Adipose tissue (tissue), 3 donors: ENCODE data around the gene BPIFB1. TPM values are rescaled to one million over a fixed set of nuclear protein-coding genes. Genes with fewer than 3 reads are reported as not detected.

Source experiments
- H3K27ac ChIP-seq: one replicate; pipeline ENCODE4 v1.5.1; 2013; ENCODE audit warnings: low read depth, low read length
- WGBS, 3 donors: extraction: QIAGEN DNeasy Blood & Tissue Kit; methylation state at CpG; one replicate each; pipeline ENCODE4 v1.1.7; 2013; 5-methylcytosine and 5-hydroxymethylcytosine counted together
- polyA plus RNA-seq, 3 donors: library from polyadenylated mRNA; stranded (reverse); fragments of 200-250 nt; gene quantifications; one replicate each; pipeline ENCODE4 v1.2.3, GENCODE V29; 2013
- donor health status: healthy with polysubstance abuse.
- donor health status: Bipolar disorder and iron deficiency.
- donor health status: healthy.

Gene BPIFB1
- polyA plus RNA-seq, 3 donors, result 0.22 to 0.60 (median 0.39) TPM

- H3K27ac ChIP-seq, result no peak overlapping the region
- 73 to 86% (median 81%) methylated on average over 5 of the region's 5 CpGs for WGBS, 3 donors
Measured at GRCh38 chr20:33338467-33339258, 55.6 kb downstream of the BPIFB1 start.

- WGBS, 3 donors, result 59 to 71% (median 67%) methylated on average over 8 of the region's 8 CpGs
- H3K27ac ChIP-seq, result no peak overlapping the region
Measured at GRCh38 chr20:33339515-33340058, 56.6 kb downstream of the BPIFB1 start.

DNA sequence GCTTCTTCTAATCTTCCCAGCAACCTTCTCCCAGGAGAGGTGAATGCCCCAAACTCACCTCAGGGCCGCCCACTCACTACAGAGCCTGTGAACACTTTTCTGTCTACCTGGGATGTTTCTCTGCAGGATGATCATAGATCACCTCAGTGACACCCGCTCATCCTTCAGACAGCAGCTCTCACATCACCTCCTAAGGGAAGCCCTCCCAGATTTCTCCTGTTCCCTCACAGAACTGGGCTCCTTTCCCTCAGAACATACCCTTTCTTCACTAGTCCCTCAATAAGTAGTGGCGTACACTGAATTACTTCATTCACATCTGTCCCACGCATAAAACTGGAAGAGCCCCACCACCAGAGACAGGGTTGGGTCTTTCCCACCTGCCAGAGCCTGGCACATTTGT is 60.5 kb downstream of the BPIFB1 start:
- H3K27ac ChIP-seq, result no peak overlapping the region

GRCh38 chr20:33345342-33345741 is 62.3 kb downstream of the BPIFB1 start:
- no peak overlapping the region for H3K27ac ChIP-seq
- WGBS, 3 donors, result 74 to 75% (median 75%) methylated on average over 9 of the region's 9 CpGs

More for the DNA sequence above, 60.5 kb downstream of the BPIFB1 start:
- 90 to 95% (median 92%) methylated on average over 4 of the region's 4 CpGs for WGBS, 3 donors

- WGBS, 3 donors, result 88 to 92% (median 89%) methylated on average over 11 of the region's 11 CpGs
- H3K27ac ChIP-seq, result no peak overlapping the region
Measured at GRCh38 chr20:33348136-33348937, 65.3 kb downstream of the BPIFB1 start.

GRCh38 chr20:33349493-33349892 is 66.5 kb downstream of the BPIFB1 start:
- WGBS, 3 donors, result 88 to 97% (median 97%) methylated on average over 8 of the region's 8 CpGs
- no peak overlapping the region for H3K27ac ChIP-seq

DNA sequence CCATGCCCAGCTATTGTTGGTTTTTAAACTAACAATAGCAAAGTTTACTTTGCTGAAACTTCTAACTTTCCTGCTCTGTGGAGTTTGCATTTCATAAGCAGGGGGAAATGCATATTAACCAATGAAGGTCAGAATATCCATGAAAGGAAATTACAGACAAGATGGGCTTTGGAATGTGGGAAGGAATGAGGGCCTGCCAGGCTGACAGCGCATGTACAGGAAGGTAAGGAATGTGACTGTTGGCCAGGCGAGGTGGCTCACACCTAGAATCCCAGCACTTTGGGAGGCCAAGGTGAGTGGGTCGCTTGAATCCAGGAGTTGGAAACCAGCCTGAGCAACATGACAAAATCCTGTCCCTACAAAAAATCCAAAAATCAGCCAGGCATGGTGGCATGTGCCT is 68.7 kb downstream of the BPIFB1 start:
- WGBS, 3 donors, result 78 to 83% (median 81%) methylated on average over 3 of the region's 3 CpGs
- H3K27ac ChIP-seq, result no peak overlapping the region

DNA sequence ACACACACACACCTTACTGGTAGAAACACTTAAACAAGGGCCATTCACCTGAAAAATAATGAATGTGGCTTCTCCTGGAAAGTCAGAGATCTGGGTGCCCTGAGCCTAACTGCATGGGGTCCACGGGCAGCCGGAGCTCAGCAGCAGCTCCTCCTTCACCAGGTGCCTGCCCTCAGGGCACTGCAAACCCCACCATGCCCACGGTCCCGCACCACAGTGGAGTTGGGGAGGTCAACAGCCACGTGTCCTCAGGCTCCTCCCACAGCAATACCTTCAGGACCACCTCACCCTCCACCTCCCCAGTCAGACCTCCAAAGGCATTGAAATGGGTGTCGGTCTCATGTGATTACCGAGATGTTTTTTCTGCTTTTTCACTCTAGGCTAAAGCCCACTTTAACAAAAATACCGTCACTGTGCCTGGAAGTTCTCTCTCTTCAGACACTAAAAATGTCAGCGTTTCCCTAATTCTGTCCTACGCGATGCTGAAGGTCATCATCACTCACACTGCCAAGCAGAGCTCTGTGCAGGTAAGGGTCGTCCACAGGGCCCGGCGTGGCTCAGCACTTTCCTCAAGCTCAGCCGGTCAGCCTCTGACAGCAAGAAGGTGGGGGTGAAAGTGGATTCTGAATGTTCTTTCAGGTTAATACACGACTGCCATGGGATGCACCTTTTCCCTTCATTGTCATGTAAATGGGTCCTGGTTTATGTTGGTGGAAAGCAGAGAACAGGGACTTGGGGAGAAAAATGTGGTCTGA is 69.4 kb downstream of the BPIFB1 start:
- 78 to 84% (median 80%) methylated on average over 16 of the region's 16 CpGs for WGBS, 3 donors
- H3K27ac ChIP-seq, result no peak overlapping the region

GRCh38 chr20:33353013-33353402 is 70.0 kb downstream of the BPIFB1 start:
- no peak overlapping the region for H3K27ac ChIP-seq
- 90 to 95% (median 93%) methylated on average over 4 of the region's 4 CpGs for WGBS, 3 donors

Other genes starting within 250 kb of the BPIFB1 start
- gene BPIFB3, start 229.3 kb upstream of the BPIFB1 start, polyA plus RNA-seq, result not detected
- under 1 TPM in 1 of 3 donors, not detected in 2; 0.12 TPM for gene BPIFB4, start 203.6 kb upstream of the BPIFB1 start, polyA plus RNA-seq
- gene BPIFA2, start 115.1 kb upstream of the BPIFB1 start, polyA plus RNA-seq, result not detected
- not detected for gene BPIFA3, start 65.9 kb upstream of the BPIFB1 start, polyA plus RNA-seq
- gene BPIFA1, start 47.2 kb upstream of the BPIFB1 start, polyA plus RNA-seq, result not detected
- gene CDK5RAP1, start 118.3 kb downstream of the BPIFB1 start, polyA plus RNA-seq, result 10 to 100 TPM; 10.9 to 21.3 (median 20.7) TPM
- gene SNTA1, start 160.5 kb downstream of the BPIFB1 start, polyA plus RNA-seq, result 10 to 100 TPM in 2 of 3 donors, 1 to 10 TPM in 1; 8.1 to 47.4 (median 34.3) TPM
- gene CBFA2T2, start 206.9 kb downstream of the BPIFB1 start, polyA plus RNA-seq, result 1 to 10 TPM; 4.1 to 5.8 (median 4.3) TPM